SK-N-SH (cell line): ENCODE data around the gene STX16. TPM values are rescaled to one million over a fixed set of nuclear protein-coding genes. Genes with fewer than 3 reads are reported as not detected.

Source experiments
- CTCF ChIA-PET: fragments of 300-600, 350-600 bp; formaldehyde crosslinking; extraction: SDS; loops from one replicate; lab custom pipeline; 2021; lab: Yijun Ruan, JAX
- POLR2A ChIA-PET: fragments of 350-600 bp; sonication (Branson Sonifier 250); formaldehyde crosslinking; extraction: SDS; loops from one replicate; lab custom pipeline; 2020; ENCODE audit warnings: antibody characterized with exemption, inconsistent platforms; lab: Yijun Ruan, JAX
- DNase-seq: peaks from one replicate; pipeline ENCODE4 v3.0.0; 2012
- H2AFZ ChIP-seq: fragments of 200-600 bp; sonication (generic); 2 replicates; pipeline ENCODE4 v1.8.1; 2016; ENCODE audit warnings: antibody characterized with exemption, mild to moderate bottlenecking, low read depth
- H3F3A ChIP-seq: fragments of 200-600 bp; sonication (generic); replicated peaks from 2 replicates; pipeline ENCODE3; 2016; ENCODE audit warnings: antibody characterized with exemption, mild to moderate bottlenecking; ENCODE audit not compliant: insufficient read depth
- H3K27ac ChIP-seq, 2 experiments: fragments of 200-500 bp in 1 of 2; fragments of 200-600 bp in 1 of 2; sonication (Bioruptor generic) in 1 of 2; sonication (generic), shearing (Covaris generic) in 1 of 2; 2 replicates each; pipeline versions ENCODE4 v1.5.1 to v1.6.1; 2014 to 2016; ENCODE audit warnings: low read depth in 2 of 2, inconsistent platforms in 1 of 2, low read length in 1 of 2, mild to moderate bottlenecking in 1 of 2, mixed read lengths in 1 of 2
- H3K27me3 ChIP-seq: fragments of 200-600 bp; sonication (generic), shearing (Covaris generic); 2 replicates; pipeline ENCODE4 v1.6.1; 2016; ENCODE audit warnings: mixed run types; ENCODE audit not compliant: insufficient read depth
- H3K36me3 ChIP-seq, 2 experiments: fragments of 200-500 bp in 1 of 2; fragments of 200-600 bp in 1 of 2; sonication (Bioruptor generic) in 1 of 2; sonication (generic) in 1 of 2; replicated peaks in 1 of 2; 2 replicates each; pipeline versions ENCODE3 to v1.5.1; 2014 to 2016; ENCODE audit warnings: low read length in 1 of 2, mild to moderate bottlenecking in 1 of 2; ENCODE audit not compliant: insufficient read depth in 2 of 2, control insufficient read depth in 1 of 2
- H3K4me1 ChIP-seq, 2 experiments: fragments of 200-500 bp in 1 of 2; fragments of 200-600 bp in 1 of 2; sonication (Bioruptor generic) in 1 of 2; sonication (generic), shearing (Covaris generic) in 1 of 2; 2 replicates each; pipeline versions ENCODE4 v1.5.1 to v1.6.1; 2014 to 2016; ENCODE audit warnings: low read depth in 1 of 2, low read length in 1 of 2, mixed run types in 1 of 2; ENCODE audit not compliant: insufficient read depth in 2 of 2, control insufficient read depth in 1 of 2
- H3K4me2 ChIP-seq: fragments of 200-600 bp; sonication (generic), shearing (Covaris generic); 2 replicates; pipeline ENCODE4 v1.6.1; 2017; ENCODE audit warnings: mixed run types
- H3K4me3 ChIP-seq, 2 experiments: fragments of 200-500 bp in 1 of 2; fragments of 200-600 bp in 1 of 2; sonication (Bioruptor generic) in 1 of 2; sonication (generic), shearing (Covaris generic) in 1 of 2; 2 replicates each; pipeline versions ENCODE4 v1.5.1 to v1.8.1; 2014 to 2016; ENCODE audit warnings: low read depth in 2 of 2, inconsistent platforms in 1 of 2, low read length in 1 of 2, mild to moderate bottlenecking in 1 of 2, mixed read lengths in 1 of 2, moderate library complexity in 1 of 2
- H3K79me2 ChIP-seq: fragments of 200-600 bp; sonication (generic); 2 replicates; pipeline ENCODE4 v1.8.1; 2017; ENCODE audit warnings: mild to moderate bottlenecking; ENCODE audit not compliant: insufficient read depth
- H3K9ac ChIP-seq: fragments of 200-600 bp; sonication (generic); 2 replicates; pipeline ENCODE4 v1.6.1; 2017; ENCODE audit warnings: mixed run types
- H3K9me2 ChIP-seq: fragments of 200-600 bp; sonication (generic); 2 replicates; pipeline ENCODE4 v1.6.1; 2017; ENCODE audit warnings: mixed run types
- H3K9me3 ChIP-seq: fragments of 200-600 bp; sonication (generic); 2 replicates; pipeline ENCODE4 v1.6.1; 2017; ENCODE audit warnings: mixed run types, mild to moderate bottlenecking, moderate library complexity
- H4K20me1 ChIP-seq: fragments of 200-600 bp; sonication (generic); 2 replicates; pipeline ENCODE4 v1.6.1; 2017; ENCODE audit warnings: mild to moderate bottlenecking, mixed run types; ENCODE audit not compliant: insufficient read depth
- CHD2 ChIP-seq: fragments of 150-350 bp; IDR thresholded peaks from 2 replicates; pipeline ENCODE4 v1.6.1; 2018; ENCODE audit warnings: low read length; ENCODE audit not compliant: partially characterized antibody
- EP300 ChIP-seq, 2 experiments: IDR thresholded peaks; 2 replicates each; pipeline versions ENCODE4 v1.4.0 to v1.6.1; 2012; ENCODE audit warnings: borderline replicate concordance in 1 of 2, low read depth in 1 of 2, low read length in 1 of 2
- FOXM1 ChIP-seq: IDR thresholded peaks from 2 replicates; pipeline ENCODE4 v1.4.0; 2012; ENCODE audit warnings: low read depth, mild to moderate bottlenecking
- IRF3 ChIP-seq: fragments of 150-350 bp; IDR thresholded peaks from 2 replicates; pipeline ENCODE4 v1.6.1; 2016; ENCODE audit warnings: mild to moderate bottlenecking, low read depth, low read length
- JUND ChIP-seq: IDR thresholded peaks from 2 replicates; pipeline ENCODE4 v1.4.0; 2012
- MEF2A ChIP-seq: IDR thresholded peaks from 2 replicates; pipeline ENCODE4 v1.4.0; 2012; ENCODE audit warnings: low read depth, borderline replicate concordance
- NFIC ChIP-seq: IDR thresholded peaks from 2 replicates; pipeline ENCODE4 v1.4.0; 2012; ENCODE audit warnings: borderline replicate concordance
- RCOR1 ChIP-seq: fragments of 150-350 bp; IDR thresholded peaks from 2 replicates; pipeline ENCODE4 v1.6.1; 2017; ENCODE audit warnings: antibody characterized with exemption, low read length
- RFX5 ChIP-seq: IDR thresholded peaks from 2 replicates; pipeline ENCODE4 v1.6.1; 2012; ENCODE audit warnings: mild to moderate bottlenecking, improper control_type of control experiment, low read length
- TAF1 ChIP-seq: IDR thresholded peaks from 2 replicates; pipeline ENCODE4 v1.6.1; 2012; ENCODE audit warnings: low read depth, mild to moderate bottlenecking, low read length, moderate library complexity, borderline replicate concordance
- TEAD4 ChIP-seq: IDR thresholded peaks from 2 replicates; pipeline ENCODE4 v1.4.0; 2012; ENCODE audit warnings: mild to moderate bottlenecking, borderline replicate concordance; ENCODE audit not compliant: insufficient read depth
- YY1 ChIP-seq: IDR thresholded peaks from 2 replicates; pipeline ENCODE4 v1.4.0; 2012; ENCODE audit warnings: low read depth, mild to moderate bottlenecking
- WGBS: methylation state at CpG from one replicate; pipeline ENCODE4 v1.1.6; 2017; ENCODE audit warnings: low lambda C conversion rate; 5-methylcytosine and 5-hydroxymethylcytosine counted together
- polyA plus RNA-seq, 3 experiments: library from polyadenylated mRNA; depleted of rRNA; stranded (reverse); fragments of >200 nt; gene quantifications; 2 replicates each; pipeline ENCODE4 v1.2.3, GENCODE V29; 2012
- TF ChIP-seq, protein P1 (sequence below): IDR thresholded peaks from 2 replicates; pipeline ENCODE4; 2012
- TF ChIP-seq, protein P2 (sequence below): IDR thresholded peaks from 2 replicates; pipeline ENCODE4 v1.4.0; 2012; ENCODE audit warnings: low read depth, borderline replicate concordance
- TF ChIP-seq, protein P3 (sequence below): IDR thresholded peaks from 2 replicates; pipeline ENCODE4 v1.4.0; 2012; ENCODE audit warnings: low read depth, borderline replicate concordance
- TF ChIP-seq, protein P4 (sequence below): IDR thresholded peaks from 2 replicates; pipeline ENCODE4 v1.6.1; 2012; ENCODE audit warnings: mild to moderate bottlenecking, low read depth, low read length, moderate library complexity

Gene STX16
- polyA plus RNA-seq, 1 of the 3 experiments (the other 2 are of a cell fraction): 63.8 TPM

DNA sequence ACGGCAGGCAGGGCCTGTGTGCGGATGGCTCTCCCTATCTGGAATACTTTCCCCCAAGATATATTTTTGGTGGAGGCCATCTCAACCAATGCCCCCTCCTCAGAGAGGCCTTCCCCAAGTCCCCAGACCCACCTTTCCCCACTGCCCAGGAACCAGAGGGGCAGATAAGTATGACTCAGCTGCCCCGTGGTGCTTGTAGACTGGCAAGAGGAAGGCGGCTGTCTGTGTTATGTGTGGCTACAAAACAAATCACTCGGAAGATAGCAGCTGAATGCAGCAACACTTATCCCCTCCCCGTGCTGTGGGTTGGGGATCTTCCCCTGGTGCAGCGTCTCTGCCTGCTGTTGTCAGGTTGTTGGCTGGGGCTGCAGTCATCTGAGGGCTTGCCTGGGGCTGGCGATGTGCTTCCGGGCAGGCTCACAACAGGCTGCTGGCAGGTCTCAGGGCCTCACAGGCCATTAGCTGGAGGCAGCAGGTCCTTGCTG lies 48.6 kb downstream of the STX16 start (continued):
- TF ChIP-seq CHD2 (no peak), YY1 (no peak)
- TF ChIP-seq, protein P1, sequence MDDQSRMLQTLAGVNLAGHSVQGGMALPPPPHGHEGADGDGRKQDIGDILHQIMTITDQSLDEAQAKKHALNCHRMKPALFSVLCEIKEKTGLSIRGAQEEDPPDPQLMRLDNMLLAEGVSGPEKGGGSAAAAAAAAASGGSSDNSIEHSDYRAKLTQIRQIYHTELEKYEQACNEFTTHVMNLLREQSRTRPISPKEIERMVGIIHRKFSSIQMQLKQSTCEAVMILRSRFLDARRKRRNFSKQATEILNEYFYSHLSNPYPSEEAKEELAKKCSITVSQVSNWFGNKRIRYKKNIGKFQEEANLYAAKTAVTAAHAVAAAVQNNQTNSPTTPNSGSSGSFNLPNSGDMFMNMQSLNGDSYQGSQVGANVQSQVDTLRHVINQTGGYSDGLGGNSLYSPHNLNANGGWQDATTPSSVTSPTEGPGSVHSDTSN: no peak

GRCh38 chr20:58700121-58700821 lies 49.2 kb downstream of the STX16 start:
- H4K20me1 ChIP-seq: no peaks in the 10 kb centered on the region

More at GRCh38 chr20:58700121-58700821, 49.2 kb downstream of the STX16 start:
- no peaks in the 10 kb centered on the region for H3F3A ChIP-seq
- H3K27me3 ChIP-seq: no peaks in the 10 kb centered on the region
- H3K79me2 ChIP-seq: no peaks in the 10 kb centered on the region; the same call in 1 of the 2 replicates
- TF ChIP-seq IRF3: no peak
- no peak for TF ChIP-seq RFX5
- TF ChIP-seq, protein P2, sequence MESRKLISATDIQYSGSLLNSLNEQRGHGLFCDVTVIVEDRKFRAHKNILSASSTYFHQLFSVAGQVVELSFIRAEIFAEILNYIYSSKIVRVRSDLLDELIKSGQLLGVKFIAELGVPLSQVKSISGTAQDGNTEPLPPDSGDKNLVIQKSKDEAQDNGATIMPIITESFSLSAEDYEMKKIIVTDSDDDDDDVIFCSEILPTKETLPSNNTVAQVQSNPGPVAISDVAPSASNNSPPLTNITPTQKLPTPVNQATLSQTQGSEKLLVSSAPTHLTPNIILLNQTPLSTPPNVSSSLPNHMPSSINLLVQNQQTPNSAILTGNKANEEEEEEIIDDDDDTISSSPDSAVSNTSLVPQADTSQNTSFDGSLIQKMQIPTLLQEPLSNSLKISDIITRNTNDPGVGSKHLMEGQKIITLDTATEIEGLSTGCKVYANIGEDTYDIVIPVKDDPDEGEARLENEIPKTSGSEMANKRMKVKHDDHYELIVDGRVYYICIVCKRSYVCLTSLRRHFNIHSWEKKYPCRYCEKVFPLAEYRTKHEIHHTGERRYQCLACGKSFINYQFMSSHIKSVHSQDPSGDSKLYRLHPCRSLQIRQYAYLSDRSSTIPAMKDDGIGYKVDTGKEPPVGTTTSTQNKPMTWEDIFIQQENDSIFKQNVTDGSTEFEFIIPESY: no peak
- no peak for TF ChIP-seq YY1
- TF ChIP-seq, protein P3, sequence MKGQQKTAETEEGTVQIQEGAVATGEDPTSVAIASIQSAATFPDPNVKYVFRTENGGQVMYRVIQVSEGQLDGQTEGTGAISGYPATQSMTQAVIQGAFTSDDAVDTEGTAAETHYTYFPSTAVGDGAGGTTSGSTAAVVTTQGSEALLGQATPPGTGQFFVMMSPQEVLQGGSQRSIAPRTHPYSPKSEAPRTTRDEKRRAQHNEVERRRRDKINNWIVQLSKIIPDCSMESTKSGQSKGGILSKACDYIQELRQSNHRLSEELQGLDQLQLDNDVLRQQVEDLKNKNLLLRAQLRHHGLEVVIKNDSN: no peak
- no peak for TF ChIP-seq RCOR1
- TF ChIP-seq, protein P4, sequence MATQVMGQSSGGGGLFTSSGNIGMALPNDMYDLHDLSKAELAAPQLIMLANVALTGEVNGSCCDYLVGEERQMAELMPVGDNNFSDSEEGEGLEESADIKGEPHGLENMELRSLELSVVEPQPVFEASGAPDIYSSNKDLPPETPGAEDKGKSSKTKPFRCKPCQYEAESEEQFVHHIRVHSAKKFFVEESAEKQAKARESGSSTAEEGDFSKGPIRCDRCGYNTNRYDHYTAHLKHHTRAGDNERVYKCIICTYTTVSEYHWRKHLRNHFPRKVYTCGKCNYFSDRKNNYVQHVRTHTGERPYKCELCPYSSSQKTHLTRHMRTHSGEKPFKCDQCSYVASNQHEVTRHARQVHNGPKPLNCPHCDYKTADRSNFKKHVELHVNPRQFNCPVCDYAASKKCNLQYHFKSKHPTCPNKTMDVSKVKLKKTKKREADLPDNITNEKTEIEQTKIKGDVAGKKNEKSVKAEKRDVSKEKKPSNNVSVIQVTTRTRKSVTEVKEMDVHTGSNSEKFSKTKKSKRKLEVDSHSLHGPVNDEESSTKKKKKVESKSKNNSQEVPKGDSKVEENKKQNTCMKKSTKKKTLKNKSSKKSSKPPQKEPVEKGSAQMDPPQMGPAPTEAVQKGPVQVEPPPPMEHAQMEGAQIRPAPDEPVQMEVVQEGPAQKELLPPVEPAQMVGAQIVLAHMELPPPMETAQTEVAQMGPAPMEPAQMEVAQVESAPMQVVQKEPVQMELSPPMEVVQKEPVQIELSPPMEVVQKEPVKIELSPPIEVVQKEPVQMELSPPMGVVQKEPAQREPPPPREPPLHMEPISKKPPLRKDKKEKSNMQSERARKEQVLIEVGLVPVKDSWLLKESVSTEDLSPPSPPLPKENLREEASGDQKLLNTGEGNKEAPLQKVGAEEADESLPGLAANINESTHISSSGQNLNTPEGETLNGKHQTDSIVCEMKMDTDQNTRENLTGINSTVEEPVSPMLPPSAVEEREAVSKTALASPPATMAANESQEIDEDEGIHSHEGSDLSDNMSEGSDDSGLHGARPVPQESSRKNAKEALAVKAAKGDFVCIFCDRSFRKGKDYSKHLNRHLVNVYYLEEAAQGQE: no peak
- TF ChIP-seq, protein P1: no peak
- TF ChIP-seq EP300 (IDR thresholded peaks at IDR 0.05; ENCODE audit: borderline replicate concordance in 1 of 2, low read depth in 1 of 2, low read length in 1 of 2): no peak
- TF ChIP-seq MEF2A: no peak
- TF ChIP-seq FOXM1: no peak
- TF ChIP-seq NFIC: no peak
- no peak for TF ChIP-seq JUND
- TF ChIP-seq TEAD4: no peak
- TF ChIP-seq TAF1: no peak
- no peaks in the 10 kb centered on the region for H3K9me3 ChIP-seq
- no peaks in the 10 kb centered on the region; a peak in 1 of 4 replicates for H3K4me1 ChIP-seq
- CTCF ChIA-PET: no interaction called here
- POLR2A ChIA-PET: no interaction called here
- no peak overlapping the region for H3K27ac ChIP-seq
- H3K4me3 ChIP-seq: no peak overlapping the region
- no peaks in the 10 kb centered on the region for H3K9me2 ChIP-seq
- peaks cover 5 to 6% of the 10 kb centered on the region in 2 experiments for H3K36me3 ChIP-seq
- no peak overlapping the region for H2AFZ ChIP-seq
- no peak overlapping the region for H3K9ac ChIP-seq
- 91% methylated on average over 11 of the region's 11 CpGs for WGBS
- no peak overlapping the region for H3K4me2 ChIP-seq
- no peak for DNase-seq
